Measurements from ENCODE around the gene JAG2. TPM values are rescaled to one million over a fixed set of nuclear protein-coding genes. Genes with fewer than 3 reads are reported as not detected.

The JAG2 gene
- total RNA-seq, 4 donors from 2014 or later, result 20.7 to 29.4 (median 23.3) TPM

DNA sequence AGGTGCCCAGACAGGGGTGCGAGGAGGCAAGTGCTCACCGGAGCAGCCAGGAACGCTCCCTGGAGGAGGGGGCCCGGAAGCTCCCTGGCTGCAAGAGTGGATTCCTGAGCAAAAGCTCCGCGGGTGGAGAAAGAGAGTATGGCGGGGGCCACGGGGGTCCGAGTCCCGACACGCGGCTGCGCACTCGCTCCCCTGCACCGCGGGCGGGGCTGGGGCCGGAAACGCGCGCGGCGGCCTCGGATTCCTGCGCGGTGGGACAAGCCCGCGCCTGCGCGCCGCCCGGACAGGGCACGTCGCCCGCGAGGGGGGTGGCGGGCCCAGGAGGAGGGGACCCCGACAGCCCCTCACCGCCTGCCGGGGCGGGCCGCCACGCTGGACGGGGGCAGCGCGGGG is 75.5 kb downstream of the JAG2 start:
- H3K27me3 ChIP-seq, result peaks cover 0 to 57% (median 0%) of the 10 kb centered on the region in 4 donors
- H3K27ac ChIP-seq, result peak overlapping the region; percentile 82 to 94 (median 88)
- H3K4me3 ChIP-seq, result peak overlapping the region; percentile 48 to 82 (median 64)
- H3K4me1 ChIP-seq, result peaks cover 47 to 85% (median 51%) of the 10 kb centered on the region in 3 donors
- TF ChIP-seq, protein P1, sequence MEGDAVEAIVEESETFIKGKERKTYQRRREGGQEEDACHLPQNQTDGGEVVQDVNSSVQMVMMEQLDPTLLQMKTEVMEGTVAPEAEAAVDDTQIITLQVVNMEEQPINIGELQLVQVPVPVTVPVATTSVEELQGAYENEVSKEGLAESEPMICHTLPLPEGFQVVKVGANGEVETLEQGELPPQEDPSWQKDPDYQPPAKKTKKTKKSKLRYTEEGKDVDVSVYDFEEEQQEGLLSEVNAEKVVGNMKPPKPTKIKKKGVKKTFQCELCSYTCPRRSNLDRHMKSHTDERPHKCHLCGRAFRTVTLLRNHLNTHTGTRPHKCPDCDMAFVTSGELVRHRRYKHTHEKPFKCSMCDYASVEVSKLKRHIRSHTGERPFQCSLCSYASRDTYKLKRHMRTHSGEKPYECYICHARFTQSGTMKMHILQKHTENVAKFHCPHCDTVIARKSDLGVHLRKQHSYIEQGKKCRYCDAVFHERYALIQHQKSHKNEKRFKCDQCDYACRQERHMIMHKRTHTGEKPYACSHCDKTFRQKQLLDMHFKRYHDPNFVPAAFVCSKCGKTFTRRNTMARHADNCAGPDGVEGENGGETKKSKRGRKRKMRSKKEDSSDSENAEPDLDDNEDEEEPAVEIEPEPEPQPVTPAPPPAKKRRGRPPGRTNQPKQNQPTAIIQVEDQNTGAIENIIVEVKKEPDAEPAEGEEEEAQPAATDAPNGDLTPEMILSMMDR (IDR thresholded peaks at IDR 0.05), result no peak
- TF ChIP-seq POLR2A (IDR thresholded peaks at IDR 0.05), result peak in 1 of 4 donors; percentile 37
- H3K36me3 ChIP-seq, result no peaks in the 10 kb centered on the region
- intact Hi-C loops (cut with DNase I), result loop anchor here (5.0 to 10.0 kb wide), 2 partner anchors 74 to 192 kb away; partner anchors contain the start of gene JAG2
- no peaks in the 10 kb centered on the region for H3K9me3 ChIP-seq
- WGBS, 2 donors, result no CpG with 5 or more reads among the region's 46 CpGs
- DNase-seq, result no peak

DNA sequence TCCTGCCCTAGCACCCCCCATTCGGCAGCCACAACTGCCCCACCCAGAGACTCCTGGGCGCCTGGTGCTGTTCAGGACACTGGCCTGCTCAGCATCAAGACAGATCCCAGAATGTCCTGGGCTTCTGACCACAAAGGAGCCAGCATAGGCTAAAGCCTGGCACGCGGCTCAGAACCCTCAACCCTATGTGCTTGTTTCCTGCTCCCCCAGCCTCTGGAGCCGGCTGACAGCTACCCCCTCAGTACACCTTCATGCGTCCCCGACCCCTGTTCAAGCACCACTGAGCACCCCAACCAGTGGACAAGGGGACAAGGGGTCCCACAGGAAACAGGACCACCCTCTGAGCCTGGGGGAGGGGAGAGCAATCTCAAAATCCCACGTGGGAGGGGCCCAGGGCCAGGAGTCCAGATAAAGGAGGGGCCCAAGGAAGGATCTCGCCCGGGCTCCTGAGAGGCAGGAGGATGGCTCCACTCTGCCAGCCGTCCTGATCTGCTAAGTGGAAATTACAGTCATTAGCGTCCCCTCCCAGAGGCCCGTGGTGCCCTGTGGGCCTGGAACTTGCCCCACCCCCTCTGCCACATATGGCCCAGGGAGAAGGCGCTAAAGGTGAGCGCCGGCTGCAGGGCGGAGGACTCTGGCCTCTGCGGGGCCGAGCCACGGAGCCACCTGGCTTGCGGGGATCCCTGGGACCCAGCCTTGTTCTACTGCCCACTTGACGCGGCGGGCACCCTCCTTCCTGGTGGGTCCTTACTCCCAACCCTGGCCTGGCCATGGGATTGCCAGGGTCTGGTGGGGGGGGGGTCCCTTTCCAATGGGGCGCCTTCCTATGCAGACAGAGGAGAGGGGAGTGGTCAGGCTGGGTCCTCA is 76.2 kb downstream of the JAG2 start:
- no peak for DNase-seq
- WGBS, 2 donors, result 10 to 64% methylated on average over 2 of the region's 25 CpGs
- Histone ChIP-seq H3K9me3 (no peaks in the 10 kb centered on the region), H3K27ac (peak overlapping the region; percentile 82 to 94 (median 88)), H3K4me1 (peaks cover 51 to 85% (median 54%) of the 10 kb centered on the region in 3 donors), H3K4me3 (peak overlapping the region; percentile 48 to 82 (median 64)), H3K27me3 (peaks cover 0 to 63% (median 0%) of the 10 kb centered on the region in 4 donors), H3K36me3 (no peaks in the 10 kb centered on the region)
- TF ChIP-seq, protein P1 (IDR thresholded peaks at IDR 0.05), result no peak
- no peak for TF ChIP-seq POLR2A (IDR thresholded peaks at IDR 0.05)
- intact Hi-C loops (cut with DNase I), result loop anchor here (5.0 to 10.0 kb wide), 2 partner anchors 75 to 192 kb away; partner anchors contain the start of gene JAG2

DNA sequence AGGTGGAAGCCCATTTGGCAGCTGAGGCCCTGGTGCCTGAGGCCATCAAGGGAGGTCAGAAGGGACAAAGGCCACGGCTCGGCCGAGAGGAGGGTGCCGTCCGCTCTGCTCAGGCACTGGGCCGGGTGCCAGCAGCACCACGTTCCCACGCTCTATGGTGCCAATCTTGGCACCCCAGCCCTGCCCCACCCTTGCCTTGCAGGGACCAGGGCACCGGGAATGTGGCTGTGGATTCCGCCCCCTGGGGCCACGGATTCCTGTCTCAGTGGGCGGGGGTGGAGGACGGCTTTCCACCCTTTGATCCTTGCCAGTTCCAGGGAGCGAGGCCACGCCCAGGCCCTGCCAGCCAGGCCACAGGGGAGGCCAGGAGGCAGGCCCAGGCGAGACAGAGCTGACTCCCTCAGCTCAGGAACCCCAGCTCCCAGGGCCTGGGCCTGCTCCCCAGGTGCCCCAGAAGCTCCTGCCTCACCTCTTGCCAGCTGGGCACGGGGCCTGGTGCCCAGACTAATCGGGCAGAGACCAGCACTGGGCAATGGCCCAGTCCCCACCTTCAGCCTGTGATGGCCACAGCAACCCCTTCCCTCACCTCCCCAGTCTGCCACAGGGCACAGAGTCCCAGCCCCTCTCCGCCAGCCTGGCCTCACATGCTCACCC is 76.9 kb downstream of the JAG2 start:
- no peaks in the 10 kb centered on the region for H3K36me3 ChIP-seq
- WGBS, 2 donors, result 10 to 11% methylated on average over 2 of the region's 19 CpGs
- TF ChIP-seq POLR2A (IDR thresholded peaks at IDR 0.05), result peak in 1 of 4 donors; percentile 42
- TF ChIP-seq, protein P1 (IDR thresholded peaks at IDR 0.05), result no peak
- no peak for DNase-seq
- peaks cover 54 to 86% (median 61%) of the 10 kb centered on the region in 3 donors for H3K4me1 ChIP-seq
- H3K27me3 ChIP-seq, result peaks cover 0 to 71% (median 0%) of the 10 kb centered on the region in 4 donors
- intact Hi-C loops (cut with DNase I), result loop anchor here (5.0 to 10.0 kb wide), 2 partner anchors 76 to 193 kb away; partner anchors contain the start of gene JAG2
- peak overlapping the region; percentile 82 to 94 (median 88) for H3K27ac ChIP-seq
- H3K4me3 ChIP-seq, result peak overlapping the region in 2 of 4 donors; percentile 61 to 82
- no peaks in the 10 kb centered on the region for H3K9me3 ChIP-seq

DNA sequence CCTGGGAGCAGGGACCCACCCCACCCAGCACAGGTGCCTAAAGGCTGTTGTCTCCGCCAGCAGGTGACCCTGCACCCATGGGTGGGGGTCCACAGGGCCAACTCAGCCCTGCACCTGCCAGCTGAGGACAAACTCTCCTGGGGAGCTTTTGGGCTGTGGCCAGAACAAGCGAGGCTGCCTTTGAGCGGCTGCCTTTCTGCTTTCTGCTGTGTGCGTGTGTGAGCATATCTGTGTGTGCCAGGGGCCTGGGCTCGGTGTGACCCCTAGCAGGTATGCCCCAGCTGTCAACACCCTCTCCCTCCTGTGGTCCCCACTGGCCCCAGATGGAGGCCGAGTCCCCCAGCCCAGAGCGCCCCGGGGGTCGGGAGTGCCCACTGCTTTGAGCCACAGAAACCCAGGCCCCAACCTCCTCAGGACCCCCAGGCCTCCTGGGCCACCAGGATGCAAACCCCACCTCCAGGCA is 77.5 kb downstream of the JAG2 start:
- Histone ChIP-seq H3K4me3 (peak overlapping the region in 1 of 4 donors; percentile 7), H3K27ac (peak overlapping the region; percentile 82 to 94 (median 88)), H3K4me1 (peaks cover 57 to 86% (median 63%) of the 10 kb centered on the region in 3 donors), H3K9me3 (no peaks in the 10 kb centered on the region), H3K27me3 (peaks cover 0 to 71% (median 0%) of the 10 kb centered on the region in 4 donors), H3K36me3 (no peaks in the 10 kb centered on the region)
- DNase-seq, result no peak
- intact Hi-C loops (cut with DNase I), result loop anchor here (5.0 to 10.0 kb wide), 2 partner anchors 76 to 194 kb away; partner anchors contain the start of gene JAG2
- TF ChIP-seq, protein P1 (IDR thresholded peaks at IDR 0.05), result no peak
- no peak for TF ChIP-seq POLR2A (IDR thresholded peaks at IDR 0.05)
- 40 to 53% methylated on average over 2 to 3 of the region's 9 CpGs for WGBS, 2 donors

Small RNA genes within 50 kb of the gene (small RNA-seq; reads per million reads assigned to genes)
- gene AL512356.2, result 0 reads per million in 4 donors
- gene MIR6765, result 0 to 0.09 (median 0) reads per million in 4 donors

Other genes with a start within 250 kb of the JAG2 start
- gene PLD4, start 243.9 kb downstream of the JAG2 start, total RNA-seq, result under 1 TPM; 0.18 to 0.95 (median 0.64) TPM
- gene AHNAK2, start 190.4 kb downstream of the JAG2 start, total RNA-seq, result 100 to 1,000 TPM; 147 to 313 (median 172) TPM
- 10 to 100 TPM in 1 of 4 donors, 1 to 10 TPM in 3; 5.5 to 19.3 (median 7.3) TPM for gene CLBA1, start 183.0 kb downstream of the JAG2 start, total RNA-seq
- 10 to 100 TPM; 15.3 to 35.0 (median 23.3) TPM for gene CDCA4, start 147.7 kb downstream of the JAG2 start, total RNA-seq
- 1 to 10 TPM in 3 of 4 donors, under 1 TPM in 1; 0.79 to 5.0 (median 1.6) TPM for gene GPR132, start 103.3 kb downstream of the JAG2 start, total RNA-seq
- 10 to 100 TPM in 3 of 4 donors, 1 to 10 TPM in 1; 9.7 to 17.6 (median 15.4) TPM for gene NUDT14, start 12.5 kb upstream of the JAG2 start, total RNA-seq
- 10 to 100 TPM; 41.0 to 52.7 (median 46.9) TPM for gene BTBD6, start 79.8 kb upstream of the JAG2 start, total RNA-seq
- gene BRF1, start 132.2 kb upstream of the JAG2 start, total RNA-seq, result 10 to 100 TPM; 22.2 to 37.9 (median 26.2) TPM
- 10 to 100 TPM; 20.2 to 42.3 (median 30.9) TPM for gene PACS2, start 146.0 kb upstream of the JAG2 start, total RNA-seq
- under 1 TPM in 1 of 4 donors, not detected in 3; 0.57 TPM for gene TEX22, start 229.8 kb upstream of the JAG2 start, total RNA-seq

Data from esophagus squamous epithelium (tissue), 5 donors.